ENCODE data around the gene R3HDM1.

- TF ChIP-seq CTCF (IDR thresholded peaks at IDR 0.05; ENCODE audit: insufficient read depth, low read length, poor library complexity, severe bottlenecking) (no peak), EZH2phosphoT487 (conservative IDR thresholded peaks at IDR 0.05; ENCODE audit: low read length) (no peak)
Observed at GRCh38 chr2:135585586-135585985, 54.3 kb downstream of the R3HDM1 start.
